IPS-NIHi7 (cell line): ENCODE measurements around the gene YES1.
"Not testable (repeated sequence)": the region's sequence is repeated elsewhere in the genome, so short reads cannot be mapped to it uniquely, and the experiment has no call there.

Experiments used
- DNase-seq: peaks from one replicate; pipeline ENCODE4 v3.0.0; 2012; ENCODE audit warnings: mixed read lengths; ENCODE audit errors: extremely low spot score

Gene YES1

DNA sequence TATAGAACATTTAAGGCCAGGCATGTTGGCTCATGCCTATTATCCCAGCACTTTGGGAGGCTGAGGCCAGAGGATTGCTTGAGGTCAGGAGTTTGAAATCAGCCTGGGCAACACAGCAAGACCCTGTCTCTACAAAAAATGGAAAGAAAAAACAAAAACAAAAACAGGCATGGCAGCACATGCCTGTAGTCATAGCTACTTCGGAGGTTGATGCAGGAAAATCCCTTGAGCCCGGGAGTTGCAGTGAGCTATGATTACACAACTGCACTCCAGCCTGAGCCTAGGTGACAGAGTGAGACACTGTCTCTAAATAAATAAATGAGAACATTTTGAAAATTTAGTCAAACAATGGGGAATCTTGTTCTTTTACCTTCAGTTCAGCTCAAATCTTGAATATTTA lies 12.1 kb upstream of the YES1 start:
- DNase-seq = no peak

DNA sequence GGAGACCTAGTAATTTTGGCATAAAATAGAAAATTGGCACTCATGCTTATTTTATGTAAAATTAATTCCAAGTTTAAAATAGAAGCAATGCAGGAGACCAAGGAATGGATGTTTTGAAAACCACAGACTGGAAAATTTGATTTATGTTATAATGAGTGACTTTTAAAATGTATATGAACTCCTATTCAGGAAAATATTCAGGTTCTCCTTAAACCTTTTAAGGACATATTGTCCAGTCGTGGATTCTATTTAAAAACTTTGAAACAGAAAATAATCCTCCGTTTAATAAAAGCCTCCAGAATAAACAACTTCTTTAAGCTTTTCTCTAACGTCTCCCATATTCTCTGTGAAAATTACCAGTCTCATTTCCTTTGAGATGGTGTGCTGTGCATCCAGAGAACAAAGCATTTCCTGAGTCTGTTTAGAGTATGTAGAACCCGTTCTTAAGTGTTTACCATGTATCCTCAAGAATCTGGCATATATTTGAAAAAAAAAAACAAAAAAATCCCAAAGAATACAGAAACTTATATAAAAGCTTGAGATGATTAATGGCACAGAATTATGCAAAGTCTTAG lies 8.6 kb upstream of the YES1 start:
- DNase-seq = no peak

GRCh38 chr18:816869-817268 lies 4.8 kb upstream of the YES1 start:
- no peak for DNase-seq

DNA sequence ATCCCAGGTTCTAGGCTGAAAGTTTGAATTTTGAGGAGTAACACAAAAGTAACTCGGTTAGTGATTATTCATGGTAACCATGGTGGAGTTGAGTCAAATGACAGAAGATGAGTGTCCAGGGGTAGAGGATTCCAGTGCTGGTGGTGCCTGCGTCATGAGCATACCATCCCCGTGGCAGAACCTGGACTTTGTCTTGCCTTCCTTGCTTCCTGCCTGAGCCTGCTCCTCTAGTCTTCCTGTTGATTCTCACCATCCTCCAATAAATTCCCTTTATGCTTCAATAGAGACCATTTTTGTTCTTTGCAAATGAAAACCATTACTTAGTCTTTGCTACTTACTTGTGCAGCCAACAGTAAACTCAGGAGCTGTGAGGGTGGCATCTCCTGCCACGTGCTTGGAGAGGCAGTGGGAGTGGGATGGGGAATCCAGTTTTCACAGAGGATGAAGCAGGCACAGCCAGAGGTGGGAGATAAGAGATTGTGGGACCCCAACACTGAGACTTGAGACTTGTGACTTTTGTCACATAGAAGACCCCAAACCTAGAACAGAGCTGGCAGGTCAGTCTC lies 4.1 kb upstream of the YES1 start:
- no peak for DNase-seq

DNA sequence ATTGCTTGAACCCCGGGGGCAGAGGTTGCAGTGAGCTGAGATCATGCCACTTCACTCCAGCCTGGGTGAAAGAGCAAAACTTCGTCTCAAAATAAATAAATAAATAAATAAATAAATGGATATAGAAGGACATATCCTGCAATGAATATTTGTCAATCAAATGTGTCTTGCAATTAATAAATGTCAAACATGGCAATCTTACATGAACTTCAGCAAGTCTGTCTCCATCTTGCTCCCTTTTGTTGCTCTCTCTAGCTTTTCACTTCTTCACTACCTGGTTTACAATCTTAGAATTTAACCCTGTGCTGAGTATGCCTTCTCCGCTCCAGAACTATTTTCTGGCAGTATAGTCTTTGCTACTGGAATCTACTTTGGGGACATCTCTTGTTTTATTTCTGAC lies 3.3 kb upstream of the YES1 start:
- DNase-seq = no peak

DNA sequence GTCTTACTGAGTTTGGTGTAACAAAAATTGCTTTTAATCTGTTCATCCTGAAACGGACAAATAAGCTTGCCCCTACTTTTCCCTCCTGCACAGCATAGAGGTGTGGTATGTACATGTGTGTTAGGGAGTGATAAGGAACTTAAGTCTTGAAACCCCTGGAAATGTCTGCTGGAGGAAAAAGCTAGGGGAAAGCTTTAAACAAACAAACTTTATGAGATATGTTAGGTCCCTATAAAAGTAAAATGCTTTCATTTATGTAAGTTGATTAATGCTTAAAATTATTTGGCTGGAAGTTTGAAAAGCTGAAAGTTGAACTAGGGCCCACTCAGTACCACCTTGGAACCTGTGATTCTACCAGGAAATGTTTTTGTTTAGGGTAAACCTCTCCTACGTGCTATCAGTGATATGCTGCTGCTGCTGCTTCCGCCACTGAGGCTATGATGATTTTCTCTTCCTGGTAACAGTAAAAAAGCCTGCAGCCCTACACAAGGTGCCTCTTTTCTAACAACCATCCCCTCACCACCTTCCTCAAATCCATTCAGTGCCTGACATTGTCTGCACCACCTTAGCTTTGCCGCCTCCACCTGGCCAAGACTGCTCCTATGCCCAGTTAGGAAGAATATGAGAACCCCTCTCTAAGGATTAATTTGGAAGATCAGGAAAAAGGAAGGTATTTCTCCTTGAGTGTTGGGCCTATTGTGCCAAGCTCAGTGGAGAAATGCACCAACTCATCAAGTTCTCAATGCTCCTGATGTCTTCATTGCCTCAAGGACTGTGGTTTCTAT lies 2.5 kb upstream of the YES1 start:
- peak; percentile 26 for DNase-seq

GRCh38 chr18:813172-814071 lies 1.4 kb upstream of the YES1 start:
- peak; percentile 31 for DNase-seq

GRCh38 chr18:812376-813171 lies 532 bp upstream of the YES1 start:
- peak; percentile 90 for DNase-seq

DNA sequence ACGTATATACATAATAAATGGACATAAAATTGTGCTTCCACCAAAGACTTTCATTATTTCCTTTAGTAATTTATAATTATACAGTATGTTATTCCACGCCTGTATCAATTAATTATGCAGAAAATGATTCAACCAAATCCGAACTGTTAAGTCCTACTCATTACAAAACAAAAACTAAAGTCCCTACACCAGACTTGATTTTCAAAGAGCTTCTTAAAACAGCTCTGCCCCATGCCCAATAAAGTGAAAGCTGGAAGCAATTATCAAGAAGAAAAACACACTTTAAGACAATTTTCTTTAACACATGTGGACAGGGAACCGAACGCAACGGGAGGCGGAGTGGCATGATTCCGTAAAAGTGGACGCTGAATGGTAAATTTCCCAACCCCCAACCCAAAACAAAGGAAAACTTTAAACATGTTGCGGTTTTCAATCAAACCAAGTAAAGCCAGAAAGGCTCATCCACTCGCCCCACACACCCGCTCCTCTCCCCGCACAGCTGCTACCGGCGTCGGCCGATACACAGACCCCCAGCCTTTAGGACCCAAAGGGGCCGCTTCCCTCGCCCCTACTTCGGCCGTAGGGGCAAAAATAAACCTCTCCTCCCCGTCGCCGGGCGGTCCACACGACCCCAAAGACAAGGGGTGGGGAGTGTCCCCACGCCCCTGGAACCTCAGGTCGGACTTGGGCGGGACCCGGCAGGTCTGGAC lies 705 bp downstream of the YES1 start:
- no peak for DNase-seq

DNA sequence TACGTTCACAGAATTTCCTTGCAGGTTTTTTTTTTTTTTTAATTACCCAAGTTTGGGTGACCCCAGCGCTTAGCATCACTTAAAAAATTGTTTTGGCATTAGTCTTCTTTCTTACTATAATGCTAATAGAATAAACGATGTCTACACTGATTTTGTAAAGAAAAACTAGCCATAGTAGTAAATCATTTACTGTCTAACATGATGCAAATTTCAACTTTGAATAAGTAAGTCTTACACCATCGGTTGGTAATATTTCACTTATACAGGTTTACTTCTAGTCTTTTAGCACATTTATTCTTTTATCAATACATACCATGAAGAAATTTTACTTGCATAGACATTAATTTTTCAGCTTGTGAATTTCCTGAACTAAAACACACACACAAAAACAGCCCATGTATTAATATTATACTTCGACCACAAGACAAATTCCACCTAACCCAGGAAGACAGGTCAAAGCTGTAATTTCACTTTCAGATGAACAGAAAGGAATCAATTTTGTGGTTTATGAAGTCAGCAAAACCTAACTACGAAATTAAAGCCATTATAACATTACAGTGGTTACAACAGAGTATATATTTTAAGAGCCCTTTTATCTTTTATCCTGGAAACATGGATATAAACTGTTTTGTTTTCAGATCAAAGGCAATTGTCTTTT lies 1.9 kb downstream of the YES1 start:
- DNase-seq = no peak

DNA sequence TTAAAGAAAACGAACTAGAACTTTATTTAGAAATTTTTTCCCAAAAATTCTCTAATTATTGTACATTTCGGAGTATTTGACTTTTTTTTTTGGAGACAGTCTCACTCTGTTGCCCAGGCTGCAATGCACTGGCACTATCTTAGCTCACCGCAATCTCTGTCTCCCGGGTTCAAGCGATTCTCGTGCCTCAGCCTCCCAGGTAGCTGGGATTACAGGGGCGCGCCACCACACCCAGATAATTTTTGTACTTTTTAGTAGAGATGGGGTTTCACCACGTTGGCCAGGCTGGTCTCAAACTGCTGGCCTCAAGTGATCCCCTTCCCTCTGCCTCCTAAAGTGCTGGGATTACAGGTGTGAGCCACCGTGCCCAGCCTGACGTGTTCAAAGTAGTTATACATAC lies 2.8 kb downstream of the YES1 start:
- DNase-seq = not testable (repeated sequence)

DNA sequence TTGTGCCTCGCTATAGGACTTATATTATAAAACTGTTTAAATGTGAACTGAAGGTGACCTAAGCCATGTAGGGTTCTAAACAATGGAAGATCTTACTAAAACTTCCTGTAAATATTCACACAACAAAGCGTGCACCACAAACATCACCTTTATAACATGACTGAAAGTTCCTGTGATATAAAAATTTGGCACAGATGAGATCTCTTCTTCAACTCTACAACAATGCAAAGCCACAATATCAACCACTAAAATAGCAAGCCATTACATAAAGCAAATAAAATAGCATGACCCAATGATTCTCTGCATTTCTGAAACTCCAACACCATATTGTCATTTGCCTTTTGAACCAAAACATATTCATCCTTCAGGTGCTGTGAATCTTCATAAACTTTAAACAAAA lies 3.5 kb downstream of the YES1 start:
- DNase-seq = no peak

DNA sequence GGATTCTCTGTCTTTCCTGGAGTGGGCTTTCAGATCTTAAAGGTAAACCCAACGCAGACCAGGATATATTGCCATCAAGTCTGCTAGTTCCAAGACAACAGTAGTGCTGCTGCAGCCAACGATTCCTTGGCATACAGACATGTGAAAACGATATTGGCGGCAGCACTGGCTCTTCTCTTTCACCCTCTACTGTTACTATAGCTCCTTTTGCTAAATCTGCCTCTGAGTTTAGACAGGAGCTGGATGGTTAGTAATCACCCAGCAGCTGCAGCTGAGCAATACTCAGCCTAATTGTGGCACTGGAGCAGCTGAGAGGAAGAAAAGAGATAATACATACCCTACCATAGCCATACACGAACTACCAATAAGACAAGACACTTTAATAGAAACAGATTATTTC lies 4.0 kb downstream of the YES1 start:
- no peak for DNase-seq

- DNase-seq = no peak
Measured at GRCh38 chr18:805755-806110, 6.3 kb downstream of the YES1 start.

DNA sequence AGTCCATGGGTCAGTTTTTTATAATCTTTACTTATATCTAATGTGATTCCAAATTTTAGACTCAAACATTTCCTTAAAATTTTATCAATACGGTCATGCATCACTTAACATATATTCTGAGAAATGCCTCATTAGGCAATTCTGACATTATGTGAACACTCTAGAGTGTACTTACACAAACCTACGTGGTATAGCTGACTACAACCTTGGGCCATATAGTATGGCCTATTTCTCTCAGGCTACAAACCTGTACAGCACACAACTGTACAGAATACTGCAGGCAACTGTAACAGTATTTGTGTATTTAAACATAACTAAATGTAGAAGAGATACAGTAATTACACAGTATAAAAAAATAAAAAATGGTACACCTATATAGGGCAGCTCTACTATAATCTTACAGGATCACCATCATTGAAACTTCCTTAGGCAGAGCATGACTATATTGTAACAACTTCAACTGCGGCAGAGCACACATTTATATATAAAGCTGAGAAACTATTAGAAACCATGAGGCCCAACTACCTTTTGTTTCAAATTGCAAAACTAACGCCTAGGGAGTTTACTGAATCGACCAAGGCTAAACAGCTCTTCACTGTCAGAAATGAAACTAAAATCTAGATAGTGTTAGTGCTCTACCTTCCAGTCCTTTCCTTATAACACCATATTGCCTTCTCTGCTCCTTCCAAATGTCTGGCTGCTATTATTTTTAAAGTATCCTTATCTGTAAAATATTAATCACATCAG lies 6.9 kb downstream of the YES1 start:
- DNase-seq = no peak

DNA sequence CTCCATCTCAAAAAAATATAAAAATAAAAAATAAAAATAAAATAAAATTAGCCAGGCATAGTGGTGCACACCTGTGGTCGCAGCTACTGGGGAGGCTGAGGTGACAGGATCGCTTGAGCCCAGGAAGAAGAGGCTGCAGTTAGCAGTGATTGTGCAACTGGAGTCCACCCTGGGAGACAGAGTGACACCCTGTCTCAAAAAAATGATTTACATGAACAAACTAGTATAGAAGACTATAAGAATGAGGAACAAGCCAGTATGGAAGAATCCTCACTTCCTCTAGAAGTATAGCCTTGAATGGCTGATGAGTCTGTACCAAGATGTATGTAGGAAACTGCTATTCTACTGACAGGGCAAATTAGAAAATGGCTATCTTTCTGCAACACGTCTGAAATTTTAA lies 10.9 kb downstream of the YES1 start:
- DNase-seq = no peak

DNA sequence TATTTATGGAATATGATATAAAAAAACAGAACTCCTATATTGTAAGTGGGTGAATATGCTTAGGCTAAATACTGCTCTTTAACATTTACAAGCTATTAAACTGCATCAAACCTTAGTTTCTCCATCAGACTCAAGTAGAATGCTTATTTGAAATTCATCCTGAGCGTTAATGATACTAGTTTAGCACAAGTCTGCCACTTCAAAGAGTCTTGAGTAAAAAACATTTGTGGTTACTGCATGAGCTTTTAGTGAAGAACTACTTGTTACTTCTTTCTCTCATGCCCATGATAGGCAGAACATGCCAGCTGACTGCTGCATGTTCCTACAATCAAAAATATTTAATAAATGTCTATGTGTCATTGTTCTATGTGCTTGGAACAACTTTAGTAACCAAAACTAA lies 12.1 kb downstream of the YES1 start:
- no peak for DNase-seq

GRCh38 chr18:795383-795782 lies 16.7 kb downstream of the YES1 start:
- DNase-seq = not testable (repeated sequence)

- DNase-seq = no peak
Measured at GRCh38 chr18:789397-789796, 22.6 kb downstream of the YES1 start.

- no peak for DNase-seq
Measured at GRCh38 chr18:785242-785641, 26.8 kb downstream of the YES1 start.
